ENCODE measurements around the gene BCAS4. TPM values are rescaled to one million over a fixed set of nuclear protein-coding genes. Genes with fewer than 3 reads are reported as not detected.

The BCAS4 gene
- total and polyA plus RNA-seq, 2 experiments from 2014 or later = 22.2 to 24.8 TPM

- TF ChIP-seq ZNF331 (CRISPR knock-in tag; IDR thresholded peaks at IDR 0.05; ENCODE audit: low read depth) = no peak
- TF ChIP-seq NANOG (IDR thresholded peaks at IDR 0.05; ENCODE audit: borderline replicate concordance) = no peak
- no peak for TF ChIP-seq ZNF114 (CRISPR knock-in tag; IDR thresholded peaks at IDR 0.05)
- TF ChIP-seq EZH2 (IDR thresholded peaks at IDR 0.05; ENCODE audit: low read depth, unreplicated experiment) = no peak
- TF ChIP-seq STAT1 (IDR thresholded peaks at IDR 0.05; ENCODE audit: unreplicated experiment) = no peak
- no peak for TF ChIP-seq CREB1 (CRISPR knock-in tag; IDR thresholded peaks at IDR 0.05; ENCODE audit: low read depth)
- TF ChIP-seq EZH2phosphoT487 (IDR thresholded peaks at IDR 0.05; ENCODE audit: unreplicated experiment) = no peak
Observed at GRCh38 chr20:50858525-50858924, 63.7 kb downstream of the BCAS4 start (continued).

GRCh38 chr20:50859161-50859560 is 64.3 kb downstream of the BCAS4 start:
- ATAC-seq (no peak), DNase-seq (ENCODE audit: low spot score) (no peak)
- Mint-ChIP-seq H3K4me1 (peaks cover 34% of the 10 kb centered on the region), H3K9me3 (no peaks in the 10 kb centered on the region; the same call in 2 of the 3 replicates), H3K36me3 (ENCODE audit: low read depth) (no peaks in the 10 kb centered on the region), H3K27me3 (ENCODE audit: insufficient read depth, low read depth, poor library complexity) (peaks cover 5% of the 10 kb centered on the region), H3K4me3 (no peak overlapping the region), H3K27ac (peak overlapping the region; percentile 39)
- Histone ChIP-seq H3K4me2 (no peak overlapping the region), H3K9me2 (ENCODE audit: insufficient read depth) (no peaks in the 10 kb centered on the region), H3K27ac (ENCODE audit: low read depth) (no peak overlapping the region), H3K4me3 (no peak overlapping the region), H3K79me2 (replicated peaks; ENCODE audit: insufficient read depth) (no peaks in the 10 kb centered on the region), H3K36me3 (ENCODE audit: insufficient read depth) (no peaks in the 10 kb centered on the region), H4K20me1 (replicated peaks; ENCODE audit: insufficient read depth) (no peaks in the 10 kb centered on the region; the same call in 1 of the 2 replicates), H3K27me3 (ENCODE audit: insufficient read depth) (no peaks in the 10 kb centered on the region), H2AFZ (no peak overlapping the region), H3K4me1 (ENCODE audit: insufficient read depth) (peaks cover 3% of the 10 kb centered on the region; the same call in 1 of the 2 replicates), H3F3A (replicated peaks; ENCODE audit: low read depth) (0 out of 2 replicates have a peak, but pooled peaks cover 5% of the 10 kb centered on the region)
- TF ChIP-seq CTCF (conservative IDR thresholded peaks at IDR 0.05; ENCODE audit: low read depth in 2 of 2) = no peak
- TF ChIP-seq STAT1 (IDR thresholded peaks at IDR 0.05; ENCODE audit: unreplicated experiment) = no peak
- no peak for TF ChIP-seq ZNF114 (CRISPR knock-in tag; IDR thresholded peaks at IDR 0.05)
- TF ChIP-seq NANOG (IDR thresholded peaks at IDR 0.05; ENCODE audit: borderline replicate concordance) = no peak
- no peak for TF ChIP-seq EZH2 (IDR thresholded peaks at IDR 0.05; ENCODE audit: low read depth, unreplicated experiment)
- no peak for TF ChIP-seq CREB1 (CRISPR knock-in tag; IDR thresholded peaks at IDR 0.05; ENCODE audit: low read depth)
- no peak for TF ChIP-seq ZNF462 (CRISPR knock-in tag; IDR thresholded peaks at IDR 0.05)
- no peak for TF ChIP-seq POLR2AphosphoS5 (IDR thresholded peaks at IDR 0.05; ENCODE audit: low read depth)
- no peak for TF ChIP-seq ETS1 (IDR thresholded peaks at IDR 0.05)
- TF ChIP-seq JUNB (IDR thresholded peaks at IDR 0.05; ENCODE audit: unreplicated experiment) = no peak
- no peak for TF ChIP-seq REST (IDR thresholded peaks at IDR 0.05; ENCODE audit: unreplicated experiment)

Measured in GM23338 (cell line).